GM12873 (cell line): ENCODE measurements around the gene MYADML2.

ENCODE experiments used
- CTCF ChIP-seq: IDR thresholded peaks from 2 replicates; pipeline ENCODE4 v1.5.1; 2012; ENCODE audit warnings: low read depth, mild to moderate bottlenecking, moderate library complexity, low read length, control low read depth; ENCODE audit not compliant: insufficient read depth; ENCODE audit errors: missing control alignments

The MYADML2 gene

GRCh38 chr17:81952792-81953228, 5.8 kb upstream of the MYADML2 start:
- no peak for TF ChIP-seq CTCF

- TF ChIP-seq CTCF = no peak
These were observed 5.0 kb upstream of the MYADML2 start for GRCh38 chr17:81951785-81952684.

- no peak for TF ChIP-seq CTCF
These were observed 3.5 kb upstream of the MYADML2 start for GRCh38 chr17:81950501-81950900.

- TF ChIP-seq CTCF = no peak
These were observed 1.8 kb upstream of the MYADML2 start for GRCh38 chr17:81948635-81949378.

GRCh38 chr17:81944858-81945257, 2.2 kb downstream of the MYADML2 start:
- no peak for TF ChIP-seq CTCF

- no peak for TF ChIP-seq CTCF
These were observed 4.9 kb downstream of the MYADML2 start for GRCh38 chr17:81942167-81942553.

GRCh38 chr17:81941484-81942166, 5.4 kb downstream of the MYADML2 start:
- TF ChIP-seq CTCF = no peak
